GM06990 (cell line): ENCODE measurements around the gene NLK.
A peak's percentile ranks its signal among the peaks of the same experiment; 100 is the strongest.
"Not testable (repeated sequence)": the region's sequence is repeated elsewhere in the genome, so short reads cannot be mapped to it uniquely, and the experiment has no call there.

Experiments used
- DNase-seq: peaks from one replicate; pipeline ENCODE4 v3.0.0-alpha.2; 2011; ENCODE audit not compliant: insufficient read length; ENCODE audit errors: extremely low read depth
- H3K27me3 ChIP-seq: replicated peaks from 2 replicates; pipeline ENCODE4 v1.6.0; 2011; ENCODE audit warnings: low read length; ENCODE audit not compliant: control insufficient read depth, insufficient read depth
- H3K36me3 ChIP-seq: 2 replicates; pipeline ENCODE4 v1.5.1; 2011; ENCODE audit warnings: low read length; ENCODE audit not compliant: control insufficient read depth, insufficient read depth
- H3K4me3 ChIP-seq: replicated peaks from 2 replicates; pipeline ENCODE4 v1.5.1; 2011; ENCODE audit warnings: low read depth, mild to moderate bottlenecking, control low read depth, low read length
- CTCF ChIP-seq: IDR thresholded peaks from 2 replicates; pipeline ENCODE4 v1.5.1; 2011; ENCODE audit warnings: low read length, control low read depth, mild to moderate bottlenecking, inconsistent platforms; ENCODE audit not compliant: insufficient read depth, poor library complexity, severe bottlenecking

Gene NLK

DNA sequence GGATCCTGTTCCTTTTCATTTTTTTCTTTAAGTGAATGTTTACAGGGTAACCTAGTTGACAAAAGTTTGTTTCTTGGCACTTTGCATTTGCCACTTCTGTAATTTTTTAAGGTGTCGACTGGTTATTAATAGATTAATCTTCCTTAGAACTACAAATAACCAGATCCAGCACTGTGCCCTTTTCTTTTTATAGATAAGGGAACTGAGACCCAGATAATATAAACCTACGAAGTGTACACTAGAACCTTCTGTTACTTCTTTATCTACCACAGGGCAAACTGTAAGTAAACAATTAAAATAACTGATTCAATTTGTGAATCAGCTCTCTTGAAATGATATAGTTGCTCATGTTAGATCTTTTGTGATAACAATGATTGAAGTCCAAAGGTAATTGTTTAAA is 55.4 kb downstream of the NLK start:
- peak; percentile 39 for DNase-seq
- Histone ChIP-seq H3K4me3 (no peak overlapping the region), H3K27me3 (no peaks in the 10 kb centered on the region), H3K36me3 (no peaks in the 10 kb centered on the region)
- no peak for TF ChIP-seq CTCF

DNA sequence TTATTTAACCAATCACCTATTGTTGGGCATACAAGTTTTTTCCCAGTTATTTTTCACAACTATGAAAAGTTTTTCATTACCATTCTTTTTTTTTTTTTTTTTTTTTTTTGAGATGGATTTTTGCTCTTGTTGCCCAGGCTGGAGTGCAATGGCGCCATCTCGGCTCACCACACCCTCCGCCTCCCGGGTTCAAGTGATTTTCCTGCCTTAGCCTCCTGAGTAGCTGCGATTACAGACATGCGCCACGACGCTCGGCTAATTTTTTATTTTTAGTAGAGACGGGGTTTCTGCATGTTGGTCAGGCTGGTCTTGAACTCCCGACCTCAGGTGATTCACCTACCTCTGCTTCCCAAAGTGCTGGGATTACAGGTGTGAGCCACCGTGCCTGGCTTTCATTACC is 56.1 kb downstream of the NLK start:
- DNase-seq, H3K36me3 ChIP-seq, H3K27me3 ChIP-seq, H3K4me3 ChIP-seq: not testable (repeated sequence)

DNA sequence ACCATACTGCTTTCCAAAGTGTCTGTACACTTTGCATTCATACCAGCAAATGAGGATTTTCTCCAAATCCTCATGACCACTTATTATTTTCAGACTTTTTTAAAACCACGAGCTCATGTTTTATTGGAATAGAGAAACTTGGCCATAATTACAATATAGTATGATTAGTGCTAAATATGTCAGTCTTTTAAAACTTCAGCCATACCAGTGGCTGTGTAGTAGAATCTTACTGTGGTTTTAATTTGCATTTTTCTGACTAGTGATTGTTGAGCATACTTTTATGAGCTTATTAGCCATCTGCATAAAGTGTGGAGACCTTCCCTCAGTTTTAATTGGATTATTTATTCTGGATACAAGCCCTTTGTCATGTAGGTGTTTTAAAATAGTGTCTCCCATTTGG is 57.8 kb downstream of the NLK start:
- TF ChIP-seq CTCF: no peak

GRCh38 chr17:28100936-28101335 is 58.5 kb downstream of the NLK start:
- H3K27me3 ChIP-seq: no peaks in the 10 kb centered on the region
- no peak for DNase-seq
- H3K4me3 ChIP-seq: no peak overlapping the region
- no peaks in the 10 kb centered on the region for H3K36me3 ChIP-seq
- TF ChIP-seq CTCF: no peak

More for the DNA sequence above, 57.8 kb downstream of the NLK start:
- Histone ChIP-seq H3K27me3 (no peaks in the 10 kb centered on the region), H3K36me3 (no peaks in the 10 kb centered on the region), H3K4me3 (no peak overlapping the region)
- DNase-seq: no peak

DNA sequence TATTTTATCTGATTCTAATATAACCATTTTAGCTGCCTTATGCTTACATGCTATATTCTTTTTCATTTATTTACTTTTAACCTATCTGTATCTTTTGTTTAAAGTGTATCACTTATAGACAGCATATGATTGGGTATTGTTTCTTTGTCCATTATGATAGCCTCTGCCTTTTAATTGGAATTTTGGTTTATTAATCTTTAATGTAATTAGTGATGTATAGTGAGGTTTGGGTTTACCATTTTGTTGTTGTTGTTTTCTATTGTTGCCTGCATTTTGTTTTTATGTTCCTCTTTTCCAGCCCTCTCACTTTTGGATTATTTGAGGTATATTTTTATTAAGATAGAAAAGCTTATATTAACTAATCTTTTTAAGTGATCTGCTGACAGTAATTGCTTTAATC is 59.4 kb downstream of the NLK start:
- Histone ChIP-seq H3K36me3 (no peaks in the 10 kb centered on the region), H3K27me3 (no peaks in the 10 kb centered on the region), H3K4me3 (no peak overlapping the region)
- no peak for TF ChIP-seq CTCF
- DNase-seq: no peak

- DNase-seq: no peak
- Histone ChIP-seq H3K27me3 (no peaks in the 10 kb centered on the region), H3K4me3 (no peak overlapping the region), H3K36me3 (no peaks in the 10 kb centered on the region)
- TF ChIP-seq CTCF: no peak
Measured at GRCh38 chr17:28105501-28105900, 63.0 kb downstream of the NLK start.
